Measurements from ENCODE around the gene ZFP90.

ZFP90 gene

GRCh38 chr16:68508641-68509240, 30.4 kb upstream of the ZFP90 start:
- no peak for TF ChIP-seq NFIC (IDR thresholded peaks at IDR 0.05)
- TF ChIP-seq TEAD4 (IDR thresholded peaks at IDR 0.05) = no peak
- TF ChIP-seq ZBTB7A (IDR thresholded peaks at IDR 0.05; ENCODE audit: low read depth) = no peak
- TF ChIP-seq TCF12 (IDR thresholded peaks at IDR 0.05; ENCODE audit: low read depth) = no peak
- no peak for TF ChIP-seq EP300 (IDR thresholded peaks at IDR 0.05; ENCODE audit: borderline replicate concordance)
- TF ChIP-seq EGR1 (IDR thresholded peaks at IDR 0.05) = no peak
- TF ChIP-seq CREB1 (IDR thresholded peaks at IDR 0.05; ENCODE audit: low read depth) = no peak
- no peak for TF ChIP-seq YY1 (IDR thresholded peaks at IDR 0.05; ENCODE audit: low read depth)
- TF ChIP-seq MAX (IDR thresholded peaks at IDR 0.05) = no peak
- TF ChIP-seq CEBPB (IDR thresholded peaks at IDR 0.05) = no peak
- no peak for TF ChIP-seq USF1 (IDR thresholded peaks at IDR 0.05)
- TF ChIP-seq RAD21 (IDR thresholded peaks at IDR 0.05; ENCODE audit: low read depth) = no peak
- TF ChIP-seq TAF1 (IDR thresholded peaks at IDR 0.05; ENCODE audit: low read depth) = no peak

GRCh38 chr16:68509381-68509780, 29.7 kb upstream of the ZFP90 start:
- TF ChIP-seq RAD21 (IDR thresholded peaks at IDR 0.05; ENCODE audit: low read depth) (no peak), REST (IDR thresholded peaks at IDR 0.05; ENCODE audit: low read depth) (no peak), FOXM1 (IDR thresholded peaks at IDR 0.05; ENCODE audit: borderline replicate concordance, low read depth) (no peak), CREB1 (IDR thresholded peaks at IDR 0.05; ENCODE audit: low read depth) (no peak), YY1 (IDR thresholded peaks at IDR 0.05; ENCODE audit: low read depth) (no peak), CEBPB (IDR thresholded peaks at IDR 0.05) (no peak), TEAD4 (IDR thresholded peaks at IDR 0.05) (no peak), EGR1 (IDR thresholded peaks at IDR 0.05) (no peak), TCF12 (IDR thresholded peaks at IDR 0.05; ENCODE audit: low read depth) (no peak), MAX (IDR thresholded peaks at IDR 0.05) (no peak), USF1 (IDR thresholded peaks at IDR 0.05) (no peak), NFIC (IDR thresholded peaks at IDR 0.05) (no peak), TAF1 (IDR thresholded peaks at IDR 0.05; ENCODE audit: low read depth) (no peak), EP300 (IDR thresholded peaks at IDR 0.05; ENCODE audit: borderline replicate concordance) (no peak), ZBTB7A (IDR thresholded peaks at IDR 0.05; ENCODE audit: low read depth) (no peak)

GRCh38 chr16:68510775-68511174, 28.3 kb upstream of the ZFP90 start:
- TF ChIP-seq EGR1 (IDR thresholded peaks at IDR 0.05) (no peak), FOXM1 (IDR thresholded peaks at IDR 0.05; ENCODE audit: borderline replicate concordance, low read depth) (no peak)

- no peak for TF ChIP-seq TEAD4 (IDR thresholded peaks at IDR 0.05)
- no peak for TF ChIP-seq EGR1 (IDR thresholded peaks at IDR 0.05)
- no peak for TF ChIP-seq YY1 (IDR thresholded peaks at IDR 0.05; ENCODE audit: low read depth)
- no peak for TF ChIP-seq MAX (IDR thresholded peaks at IDR 0.05)
- TF ChIP-seq RAD21 (IDR thresholded peaks at IDR 0.05; ENCODE audit: low read depth) = no peak
- TF ChIP-seq CEBPB (IDR thresholded peaks at IDR 0.05) = no peak
- TF ChIP-seq CREB1 (IDR thresholded peaks at IDR 0.05; ENCODE audit: low read depth) = no peak
- no peak for TF ChIP-seq EP300 (IDR thresholded peaks at IDR 0.05; ENCODE audit: borderline replicate concordance)
- TF ChIP-seq TAF1 (IDR thresholded peaks at IDR 0.05; ENCODE audit: low read depth) = no peak
- no peak for TF ChIP-seq REST (IDR thresholded peaks at IDR 0.05; ENCODE audit: low read depth)
- TF ChIP-seq ZBTB7A (IDR thresholded peaks at IDR 0.05; ENCODE audit: low read depth) = no peak
- no peak for TF ChIP-seq FOXM1 (IDR thresholded peaks at IDR 0.05; ENCODE audit: borderline replicate concordance, low read depth)
- no peak for TF ChIP-seq USF1 (IDR thresholded peaks at IDR 0.05)
- TF ChIP-seq TCF12 (IDR thresholded peaks at IDR 0.05; ENCODE audit: low read depth) = no peak
- no peak for TF ChIP-seq NFIC (IDR thresholded peaks at IDR 0.05)
Observed at GRCh38 chr16:68512183-68512582, 26.9 kb upstream of the ZFP90 start.

- TF ChIP-seq FOXM1 (IDR thresholded peaks at IDR 0.05; ENCODE audit: borderline replicate concordance, low read depth) = no peak
- TF ChIP-seq USF1 (IDR thresholded peaks at IDR 0.05) = no peak
- TF ChIP-seq EGR1 (IDR thresholded peaks at IDR 0.05) = no peak
- TF ChIP-seq TAF1 (IDR thresholded peaks at IDR 0.05; ENCODE audit: low read depth) = no peak
Observed at GRCh38 chr16:68512742-68513141, 26.3 kb upstream of the ZFP90 start.

All from Ishikawa (cell line).